ENCODE results near the gene SCAF1.

- TF ChIP-seq POLR2A (IDR thresholded peaks at IDR 0.05; ENCODE audit: low read depth, low read length) (no peak), POLR2AphosphoS5 (IDR thresholded peaks at IDR 0.05; ENCODE audit: low read depth, low read length) (no peak)
These were observed 27.7 kb upstream of the SCAF1 start for GRCh38 chr19:49614096-49614833.

Data from GM12892 (cell line).